ENCODE results near the gene PDGFD.

PDGFD gene

GRCh38 chr11:104000798-104001197 is 163.1 kb downstream of the PDGFD start:
- no peak for DNase-seq (ENCODE audit: low read depth in 3 of 3)

- DNase-seq (ENCODE audit: low read depth in 3 of 3): no peak
Measured at GRCh38 chr11:103998826-103999508, 165.0 kb downstream of the PDGFD start.

DNA sequence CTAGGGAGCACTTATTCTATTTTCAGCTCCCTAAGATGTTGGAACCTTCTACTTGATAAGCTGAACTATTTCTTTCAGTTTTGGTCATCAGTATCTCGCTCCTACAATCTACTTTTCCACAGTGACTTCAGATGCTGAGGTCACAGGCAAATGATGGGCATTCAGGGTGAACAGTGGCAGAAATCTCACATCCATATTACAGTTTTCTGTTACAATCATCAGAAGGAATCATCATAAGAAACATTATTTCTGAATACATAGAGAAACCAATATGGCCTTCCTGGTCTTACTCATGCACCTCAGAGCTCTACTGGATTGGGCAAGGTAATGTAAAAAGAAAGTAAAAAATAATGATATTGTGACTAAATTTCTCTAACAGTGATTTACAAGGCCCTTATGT is 166.9 kb downstream of the PDGFD start:
- DNase-seq (ENCODE audit: low read depth in 3 of 3): no peak

DNA sequence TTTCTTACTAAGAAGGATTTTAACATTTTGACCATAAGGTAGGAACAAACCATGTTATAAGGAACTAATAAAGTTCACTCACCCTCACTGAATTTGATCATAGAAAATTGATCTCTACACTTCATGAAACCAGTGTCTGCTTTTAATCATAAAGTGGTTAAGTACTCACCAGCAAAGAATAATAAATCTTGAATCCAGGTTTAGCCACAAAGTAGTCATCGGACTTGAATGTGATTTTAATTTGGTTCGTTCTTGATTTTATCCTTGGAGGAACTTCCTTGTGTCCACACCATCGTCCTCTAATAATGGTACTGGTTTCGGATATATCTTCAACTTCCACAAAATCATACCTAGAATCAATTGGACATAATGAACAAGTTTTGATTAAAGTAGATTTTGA is 168.1 kb downstream of the PDGFD start:
- DNase-seq (ENCODE audit: low read depth in 3 of 3): no peak

DNA sequence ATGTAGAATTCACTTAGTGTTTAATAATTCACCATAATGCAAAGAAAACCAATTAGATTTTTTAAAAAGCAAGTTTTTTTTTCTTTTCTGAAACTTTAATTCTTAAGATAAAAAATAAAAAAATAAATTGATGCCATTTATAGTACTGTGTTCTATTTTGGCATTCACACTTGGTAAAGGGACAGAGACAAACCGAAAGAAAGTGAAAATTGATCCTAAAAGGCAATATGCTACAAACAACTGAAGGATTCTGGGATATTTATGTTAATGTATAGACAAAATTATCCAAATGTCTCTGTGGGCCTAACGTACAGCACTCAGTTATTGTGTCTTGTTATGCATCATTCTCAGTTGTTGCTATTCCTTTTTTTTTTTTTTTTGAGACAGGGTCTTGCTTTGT is 169.4 kb downstream of the PDGFD start:
- no peak for DNase-seq (ENCODE audit: low read depth in 3 of 3)

DNA sequence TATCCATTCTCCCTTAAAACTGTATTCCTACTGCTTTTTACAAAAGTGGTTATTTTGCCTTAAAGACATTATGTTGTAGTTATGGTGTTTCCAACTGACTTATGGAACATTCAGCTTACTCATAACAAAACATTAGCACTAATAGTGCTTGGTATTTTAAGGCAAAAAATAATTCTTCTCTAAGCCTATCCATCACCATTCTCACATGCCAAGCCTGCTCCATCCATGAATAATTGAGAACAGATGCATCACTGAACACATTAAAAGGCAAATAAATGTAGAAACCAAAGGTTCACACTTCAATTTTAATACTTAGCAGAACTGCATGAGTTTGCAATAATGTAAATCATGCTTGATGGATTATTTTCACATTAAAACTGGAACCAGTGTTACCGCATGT is 169.9 kb downstream of the PDGFD start:
- no peak for DNase-seq (ENCODE audit: low read depth in 3 of 3)

- DNase-seq (ENCODE audit: low read depth in 3 of 3): no peak
Measured at GRCh38 chr11:103993507-103993906, 170.4 kb downstream of the PDGFD start.

- DNase-seq (ENCODE audit: low read depth in 3 of 3): no peak
Measured at GRCh38 chr11:103988595-103988969, 175.4 kb downstream of the PDGFD start.

DNA sequence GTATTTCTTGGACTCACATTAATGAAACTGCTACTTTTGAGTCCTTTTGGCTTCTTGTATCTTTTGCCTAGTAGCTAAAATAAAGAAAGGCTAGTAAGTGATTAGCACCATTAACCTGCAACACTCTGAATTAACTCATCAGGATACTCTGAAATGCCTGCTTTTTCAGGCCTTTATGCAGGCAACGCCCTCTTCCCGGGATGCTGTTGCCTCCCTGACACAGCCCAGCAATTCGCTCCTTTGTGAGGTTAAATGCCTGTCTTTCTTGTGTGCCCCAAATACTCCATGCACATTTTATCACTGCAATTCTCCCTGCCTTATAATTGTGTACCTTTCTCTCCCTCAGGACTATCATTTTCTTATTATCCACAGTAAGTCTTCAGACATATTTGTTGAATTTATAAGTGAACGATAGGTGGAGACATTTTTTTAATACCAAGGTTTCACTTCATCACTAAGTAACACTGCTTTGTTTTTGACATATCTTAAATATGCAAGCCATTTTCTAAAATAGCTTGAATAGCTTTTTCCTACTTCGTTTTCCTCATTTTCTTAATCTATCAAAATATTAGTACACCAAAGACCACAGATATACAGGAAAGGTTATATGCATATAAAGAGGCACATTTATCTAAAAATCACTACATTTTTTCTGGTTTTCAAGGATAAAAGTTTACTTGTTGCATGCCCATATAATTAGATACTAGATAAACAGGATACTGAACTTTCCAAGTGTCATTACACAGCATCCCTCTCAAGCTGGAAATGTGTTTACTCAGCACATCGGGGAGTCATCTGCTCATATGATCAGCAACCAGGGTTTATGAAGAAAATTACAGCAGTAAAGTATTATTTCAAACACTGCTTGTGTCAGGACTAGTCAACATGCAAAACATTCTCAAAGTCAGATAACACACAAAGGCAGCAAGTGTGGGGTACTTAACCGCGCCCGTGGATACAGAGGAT is 176.0 kb downstream of the PDGFD start:
- DNase-seq (ENCODE audit: low read depth in 3 of 3): no peak

DNA sequence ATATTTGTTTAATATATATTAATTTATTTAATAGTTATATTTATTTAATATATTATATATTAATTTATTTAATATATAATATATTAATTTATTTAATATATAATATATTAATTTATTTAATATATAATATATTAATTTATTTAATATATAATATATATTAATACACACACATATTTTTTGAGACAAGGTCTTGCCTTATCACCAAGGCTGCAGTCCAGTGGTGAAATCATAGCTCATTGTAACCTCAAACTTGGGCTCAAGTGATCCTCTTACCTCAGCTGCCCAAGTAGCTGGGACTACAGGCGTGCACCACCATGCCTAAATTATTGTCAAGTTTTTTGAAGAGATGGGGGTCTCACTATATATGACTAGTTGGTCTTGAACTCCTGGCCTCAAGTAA is 178.9 kb downstream of the PDGFD start:
- DNase-seq (ENCODE audit: low read depth in 3 of 3): no peak

DNA sequence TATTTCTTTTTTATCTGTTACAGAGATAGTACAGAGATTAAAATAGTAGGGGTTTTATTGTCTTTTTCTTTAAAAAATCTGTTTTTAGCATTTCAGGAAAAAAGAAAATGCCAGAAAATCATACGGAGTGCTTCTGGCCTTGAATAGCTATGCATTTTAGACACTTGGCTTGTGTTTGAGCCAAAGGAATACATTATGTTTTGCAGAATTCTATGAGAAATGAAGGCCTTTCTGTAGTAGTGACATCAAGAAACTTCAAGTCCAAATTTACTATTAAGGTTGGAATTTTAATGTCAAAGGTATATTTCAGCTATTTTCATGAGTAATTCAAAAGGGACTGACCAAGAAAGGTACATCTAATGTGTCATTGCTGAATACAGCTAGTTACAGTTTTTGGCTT is 183.8 kb downstream of the PDGFD start:
- DNase-seq (ENCODE audit: low read depth in 3 of 3): no peak

DNA sequence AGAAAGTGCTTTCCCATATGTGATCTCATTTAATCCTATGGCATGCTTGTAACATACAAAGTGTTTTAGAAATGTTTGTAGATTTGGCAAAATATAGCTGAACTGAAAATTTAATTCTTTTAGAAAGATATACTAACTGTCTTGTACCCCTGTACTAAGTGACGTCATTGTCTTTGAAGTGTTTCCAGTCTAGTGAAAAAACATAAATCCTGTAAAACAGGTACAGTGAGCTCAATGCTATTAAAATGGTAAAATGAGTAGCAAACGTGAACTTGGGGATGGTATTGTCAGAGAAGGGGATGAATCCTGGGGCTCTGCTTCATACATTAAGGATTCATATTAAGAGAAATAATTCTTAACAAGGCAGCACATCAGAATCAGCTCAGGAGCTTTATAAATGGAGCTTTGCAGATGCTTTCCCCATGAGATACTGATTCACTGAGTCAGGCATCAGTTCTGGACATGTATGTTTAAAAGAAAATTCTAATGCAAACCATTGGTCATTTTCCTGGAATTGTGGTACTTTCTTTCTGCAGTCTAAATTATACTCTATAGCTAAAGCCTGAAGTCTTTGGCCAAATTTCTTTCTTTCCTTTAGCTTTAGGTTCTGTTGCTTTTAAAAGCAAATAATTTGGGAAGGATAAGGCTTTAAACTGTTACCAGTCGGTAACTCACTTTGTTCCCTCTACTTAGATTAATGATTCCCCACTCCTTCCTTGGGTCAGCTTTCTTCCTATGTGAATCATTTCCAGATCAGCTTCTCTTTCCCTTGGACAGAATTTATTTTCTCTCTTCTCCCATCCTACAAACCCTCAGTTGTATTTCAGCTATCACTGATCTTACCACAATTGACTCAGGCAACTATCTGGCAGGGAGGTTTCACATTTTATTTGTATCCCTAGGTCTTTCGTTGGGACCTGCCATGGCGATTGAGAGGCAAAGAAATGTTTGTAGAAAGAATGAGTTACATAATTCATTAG is 185.0 kb downstream of the PDGFD start:
- DNase-seq (ENCODE audit: low read depth in 3 of 3): no peak

GRCh38 chr11:103972013-103972412 is 191.9 kb downstream of the PDGFD start:
- no peak for DNase-seq (ENCODE audit: low read depth in 3 of 3)

GRCh38 chr11:103970701-103971249 is 193.2 kb downstream of the PDGFD start:
- DNase-seq (ENCODE audit: low read depth in 3 of 3): no peak

- DNase-seq (ENCODE audit: low read depth in 3 of 3): no peak
Measured at GRCh38 chr11:103968685-103969084, 195.3 kb downstream of the PDGFD start.

DNA sequence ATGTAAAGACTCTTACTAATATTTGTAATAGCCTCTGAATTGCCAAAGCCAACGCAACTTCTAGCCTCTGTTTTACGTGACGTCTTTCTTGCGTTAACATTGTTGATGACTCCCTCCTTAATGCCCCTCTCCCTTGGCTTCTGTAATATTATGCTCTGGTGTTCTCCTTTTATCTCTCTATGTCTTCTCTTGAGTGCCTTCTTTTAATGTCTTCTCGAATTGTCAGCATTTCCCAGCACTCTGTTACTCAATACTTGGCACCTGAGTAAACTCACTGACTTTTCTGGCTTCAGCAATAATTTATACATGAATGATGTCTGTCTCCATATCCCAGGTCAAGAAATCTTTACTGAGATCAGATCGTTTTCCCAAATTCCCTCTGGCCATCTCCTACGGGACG is 196.0 kb downstream of the PDGFD start:
- no peak for DNase-seq (ENCODE audit: low read depth in 3 of 3)

GRCh38 chr11:103964390-103964789 is 199.6 kb downstream of the PDGFD start:
- no peak for DNase-seq (ENCODE audit: low read depth in 3 of 3)

- DNase-seq (ENCODE audit: low read depth in 3 of 3): no peak
Measured at GRCh38 chr11:103963648-103964047, 200.3 kb downstream of the PDGFD start.

DNA sequence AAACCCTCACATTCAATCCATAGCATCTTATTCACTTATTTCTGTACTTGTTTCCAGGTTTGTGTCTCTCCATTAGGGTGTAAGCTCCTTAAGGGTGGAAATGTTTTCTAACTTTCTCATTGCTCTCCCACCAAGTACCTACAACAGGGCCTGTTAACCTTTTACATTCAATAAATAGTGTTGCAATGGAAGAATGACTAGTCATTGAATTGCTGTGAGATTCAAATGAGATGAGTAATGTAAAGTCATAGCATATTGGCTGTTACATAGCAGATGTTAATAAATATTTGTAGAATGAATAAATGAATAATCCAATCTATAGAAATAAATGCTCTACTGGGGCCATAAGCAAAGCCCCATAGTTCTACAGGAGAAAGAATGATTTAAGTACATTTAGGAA is 202.9 kb downstream of the PDGFD start:
- DNase-seq (ENCODE audit: low read depth in 3 of 3): no peak

GRCh38 chr11:103960108-103960507 is 203.8 kb downstream of the PDGFD start:
- no peak for DNase-seq (ENCODE audit: low read depth in 3 of 3)

DNA sequence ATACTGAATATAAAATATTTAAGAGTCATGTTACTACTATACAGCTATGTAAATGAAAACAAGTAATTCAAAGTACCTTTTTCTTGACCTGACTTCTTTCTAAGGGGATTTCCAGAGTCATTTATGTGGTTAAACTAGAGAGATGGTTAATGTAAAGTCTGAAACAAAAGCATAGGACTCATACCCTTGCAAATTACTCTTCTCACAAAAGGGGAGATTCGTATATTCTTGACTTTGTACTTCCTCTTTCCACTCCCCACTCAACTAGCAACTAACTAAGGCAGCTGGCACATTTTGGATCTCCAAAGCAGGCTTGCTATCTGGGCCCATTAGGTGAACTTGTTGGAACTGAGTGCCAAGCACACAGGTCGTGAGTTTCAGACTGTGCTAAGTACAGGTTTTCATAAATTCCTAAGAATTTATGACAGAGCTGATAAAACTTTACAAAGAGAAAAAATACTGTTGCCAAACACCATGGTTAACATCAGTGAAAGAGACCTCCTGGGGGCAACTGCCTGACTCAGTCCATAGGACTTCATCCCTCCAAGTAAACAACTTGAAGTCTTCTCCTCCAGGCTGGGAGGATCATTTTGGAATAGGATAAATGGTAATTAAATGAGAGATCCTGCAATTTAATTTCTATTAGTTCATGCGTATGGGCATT is 204.5 kb downstream of the PDGFD start:
- DNase-seq (ENCODE audit: low read depth in 3 of 3): no peak

All from stimulated activated CD4-positive, alpha-beta T cell treated with anti-CD3 and anti-CD28 coated beads, TNF-alpha, amount 100 ng/mL, for 24 hours (primary cell).